Activated naive CD8-positive, alpha-beta T cell treated with anti-CD3 and anti-CD28 coated beads for 36 hours (primary cell): ENCODE data around the gene NHS. TPM values are rescaled to one million over a fixed set of nuclear protein-coding genes. Genes with fewer than 3 reads are reported as not detected.

Experiments
- DNase-seq: peaks from one replicate; pipeline ENCODE4 v3.0.0; 2021
- H3K27ac Mint-ChIP-seq: one replicate; pipeline ENCODE4 v1.8.0; 2022; ENCODE audit warnings: mild to moderate bottlenecking, moderate library complexity, mixed read lengths
- H3K27me3 Mint-ChIP-seq: one replicate; pipeline ENCODE4 v1.8.0; 2022; ENCODE audit warnings: mild to moderate bottlenecking, mixed read lengths
- H3K36me3 Mint-ChIP-seq: one replicate; pipeline ENCODE4 v1.8.0; 2021; ENCODE audit warnings: mild to moderate bottlenecking, mixed read lengths
- H3K4me1 Mint-ChIP-seq: one replicate; pipeline ENCODE4 v1.8.0; 2021; ENCODE audit warnings: mixed read lengths
- H3K4me3 Mint-ChIP-seq: one replicate; pipeline ENCODE4 v1.8.0; 2022; ENCODE audit warnings: mild to moderate bottlenecking, moderate library complexity, mixed read lengths
- H3K9me3 Mint-ChIP-seq: one replicate; pipeline ENCODE4 v1.8.0; 2022; ENCODE audit warnings: mixed read lengths
- total RNA-seq, 2 experiments: library from RNA; stranded (reverse); gene quantifications; one replicate each; pipeline ENCODE4 v1.2.3, GENCODE V29; 2021

The NHS gene
- total RNA-seq, 2 experiments from 2014 or later: 25.6 to 25.8 TPM

DNA sequence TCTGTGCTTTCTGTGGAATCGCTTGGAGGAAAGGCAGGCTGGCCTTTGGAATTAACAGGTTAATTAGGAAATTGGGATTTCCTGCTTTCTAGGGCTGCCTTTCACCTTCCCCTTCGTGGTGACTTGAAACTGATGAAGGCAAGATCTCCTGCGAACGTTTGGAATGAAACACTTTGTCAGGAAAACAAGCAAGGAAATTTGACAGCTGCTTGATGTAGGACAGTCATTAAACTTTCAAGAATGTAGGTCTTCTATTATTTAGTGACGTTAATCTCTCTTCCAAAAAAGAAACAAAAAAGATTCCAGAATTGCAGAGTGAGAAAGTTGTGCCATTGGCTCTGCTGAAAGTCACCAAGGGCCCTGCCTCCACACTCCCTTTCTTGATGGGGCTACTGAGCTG, 206.6 kb downstream of the NHS start:
- Mint-ChIP-seq H3K4me1 (peaks cover 11% of the 10 kb centered on the region), H3K27me3 (peaks cover 12% of the 10 kb centered on the region), H3K4me3 (no peak overlapping the region), H3K27ac (no peak overlapping the region), H3K9me3 (no peaks in the 10 kb centered on the region), H3K36me3 (no peaks in the 10 kb centered on the region)
- DNase-seq: no peak

GRCh38 chrX:17584248-17584681, 209.3 kb downstream of the NHS start:
- Mint-ChIP-seq H3K4me1 (peaks cover 21% of the 10 kb centered on the region), H3K4me3 (no peak overlapping the region), H3K27ac (no peak overlapping the region), H3K27me3 (peaks cover 8% of the 10 kb centered on the region), H3K36me3 (no peaks in the 10 kb centered on the region), H3K9me3 (no peaks in the 10 kb centered on the region)
- no peak for DNase-seq

- H3K9me3 Mint-ChIP-seq: peaks cover 2% of the 10 kb centered on the region
- no peak for DNase-seq
- peaks cover 2% of the 10 kb centered on the region for H3K36me3 Mint-ChIP-seq
- H3K27ac Mint-ChIP-seq: no peak overlapping the region
- H3K4me3 Mint-ChIP-seq: no peak overlapping the region
- H3K4me1 Mint-ChIP-seq: peaks cover 25% of the 10 kb centered on the region
- H3K27me3 Mint-ChIP-seq: peaks cover 6% of the 10 kb centered on the region
These were observed 210.0 kb downstream of the NHS start for GRCh38 chrX:17585006-17585405.

DNA sequence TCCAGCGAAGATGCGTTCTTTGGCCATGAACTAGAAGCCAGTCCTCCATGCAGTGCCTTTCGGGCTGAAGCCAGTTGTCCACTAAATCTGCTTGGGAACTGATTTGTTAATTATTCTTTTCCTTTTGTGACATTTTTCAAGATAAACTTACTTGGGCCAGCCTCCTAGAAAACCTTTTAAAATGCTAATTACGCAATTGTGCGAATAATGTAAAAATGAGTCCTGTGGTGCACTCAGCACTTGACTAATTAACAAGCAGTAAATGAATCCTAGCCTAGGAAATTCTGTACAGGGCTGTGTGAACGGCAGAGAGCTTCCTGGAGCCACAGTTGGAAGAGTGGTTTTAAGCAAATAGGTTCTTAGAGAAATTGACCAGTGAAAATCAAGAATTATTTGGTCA, 212.4 kb downstream of the NHS start:
- Mint-ChIP-seq H3K27me3 (no peaks in the 10 kb centered on the region), H3K4me1 (peaks cover 36% of the 10 kb centered on the region), H3K4me3 (no peak overlapping the region), H3K36me3 (peaks cover 2% of the 10 kb centered on the region), H3K27ac (no peak overlapping the region), H3K9me3 (peaks cover 2% of the 10 kb centered on the region)
- no peak for DNase-seq

DNA sequence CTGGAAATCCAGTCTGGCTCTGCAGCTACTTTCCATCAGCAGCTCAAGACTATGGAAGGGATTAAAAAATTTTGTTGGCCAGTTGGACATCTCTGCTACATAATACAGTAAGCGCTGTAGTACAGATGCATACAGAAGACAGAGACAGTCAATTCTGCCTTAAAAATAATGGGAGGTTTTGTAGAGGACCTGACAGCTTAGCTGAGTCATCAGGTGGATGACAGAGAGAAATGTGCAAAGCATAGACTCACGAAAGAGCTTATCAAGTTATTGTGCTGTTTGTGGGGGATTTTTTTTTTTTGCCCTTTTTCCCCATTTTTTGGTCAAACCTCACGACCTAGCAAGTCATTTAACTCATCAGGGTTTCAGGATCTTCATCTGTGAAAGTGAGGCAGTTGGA, 213.3 kb downstream of the NHS start:
- no peak for DNase-seq
- Mint-ChIP-seq H3K36me3 (peaks cover 2% of the 10 kb centered on the region), H3K9me3 (peaks cover 2% of the 10 kb centered on the region), H3K4me1 (peaks cover 40% of the 10 kb centered on the region), H3K27me3 (no peaks in the 10 kb centered on the region), H3K27ac (peak overlapping the region; percentile 79), H3K4me3 (no peak overlapping the region)

- Mint-ChIP-seq H3K27me3 (no peaks in the 10 kb centered on the region), H3K4me1 (peaks cover 46% of the 10 kb centered on the region), H3K9me3 (peaks cover 4% of the 10 kb centered on the region), H3K36me3 (peaks cover 6% of the 10 kb centered on the region), H3K27ac (peak overlapping the region; percentile 85), H3K4me3 (peak overlapping the region; percentile 34)
- peak; percentile 38 for DNase-seq
These were observed 216.1 kb downstream of the NHS start for GRCh38 chrX:17590892-17591740.

- Mint-ChIP-seq H3K4me3 (peak overlapping the region; percentile 34), H3K9me3 (peaks cover 4% of the 10 kb centered on the region), H3K4me1 (peaks cover 43% of the 10 kb centered on the region), H3K27ac (peak overlapping the region; percentile 79), H3K27me3 (no peaks in the 10 kb centered on the region), H3K36me3 (peaks cover 6% of the 10 kb centered on the region)
- DNase-seq: peak; percentile 28
These were observed 216.7 kb downstream of the NHS start for GRCh38 chrX:17591741-17592110.

DNA sequence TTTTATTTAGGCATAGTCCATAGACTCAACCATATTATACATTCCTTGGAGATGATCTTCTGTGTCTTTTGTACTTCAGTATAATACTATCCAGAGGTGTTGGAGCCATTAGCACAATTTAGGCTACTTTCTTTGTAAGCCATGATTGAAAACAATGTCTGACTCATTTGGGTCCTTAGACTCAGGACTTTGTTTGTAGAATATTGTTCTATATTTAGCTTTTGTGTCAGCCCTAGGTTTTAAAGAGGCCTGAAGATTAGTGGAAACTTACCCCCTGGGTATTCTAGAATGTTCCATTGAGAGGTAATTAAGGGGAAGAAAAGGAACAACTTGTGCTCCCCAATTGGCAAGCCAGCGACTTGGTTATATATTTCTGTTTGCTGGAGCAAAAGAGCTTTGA, 217.1 kb downstream of the NHS start:
- Mint-ChIP-seq H3K27me3 (no peaks in the 10 kb centered on the region), H3K36me3 (peaks cover 6% of the 10 kb centered on the region), H3K9me3 (peaks cover 4% of the 10 kb centered on the region), H3K4me1 (peaks cover 43% of the 10 kb centered on the region), H3K27ac (peak overlapping the region; percentile 79), H3K4me3 (no peak overlapping the region)
- DNase-seq: no peak

GRCh38 chrX:17594693-17595092, 219.7 kb downstream of the NHS start:
- H3K4me1 Mint-ChIP-seq: peaks cover 30% of the 10 kb centered on the region
- peaks cover 2% of the 10 kb centered on the region for H3K9me3 Mint-ChIP-seq
- no peak overlapping the region for H3K4me3 Mint-ChIP-seq
- DNase-seq: no peak
- no peak overlapping the region for H3K27ac Mint-ChIP-seq
- no peaks in the 10 kb centered on the region for H3K27me3 Mint-ChIP-seq
- peaks cover 4% of the 10 kb centered on the region for H3K36me3 Mint-ChIP-seq

DNA sequence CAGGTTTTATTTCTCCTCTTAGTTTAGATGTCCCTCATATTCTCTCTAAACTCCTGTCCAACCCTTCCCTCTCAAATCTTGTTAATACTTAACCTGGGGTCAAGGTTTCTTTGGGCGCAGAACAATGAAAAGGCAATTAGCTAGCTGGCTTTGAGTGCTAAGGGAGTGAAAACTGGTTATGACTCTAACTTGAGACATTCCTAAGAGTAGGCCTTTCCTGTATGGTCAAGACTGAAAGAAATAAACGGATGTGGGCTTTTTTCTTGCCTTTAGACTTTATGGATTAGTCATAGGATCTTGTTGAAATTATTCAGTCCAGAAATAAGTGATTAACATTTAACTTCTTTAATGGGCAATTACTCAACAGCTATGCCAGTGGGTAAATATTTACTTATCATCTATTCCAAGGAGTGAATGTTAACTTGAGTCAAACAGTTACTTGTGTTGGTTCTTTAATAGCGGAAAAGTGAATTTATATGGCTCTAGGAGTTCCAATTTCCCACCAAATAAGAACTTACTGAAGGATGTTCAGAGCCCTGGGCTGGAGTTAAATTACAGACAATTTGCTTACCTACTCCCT, 220.5 kb downstream of the NHS start:
- no peak overlapping the region for H3K4me3 Mint-ChIP-seq

GRCh38 chrX:17596061-17596460, 221.1 kb downstream of the NHS start:
- Mint-ChIP-seq H3K4me3 (no peak overlapping the region), H3K4me1 (peaks cover 22% of the 10 kb centered on the region), H3K27ac (no peak overlapping the region), H3K27me3 (peaks cover 4% of the 10 kb centered on the region), H3K9me3 (peaks cover 2% of the 10 kb centered on the region), H3K36me3 (peaks cover 4% of the 10 kb centered on the region)
- DNase-seq: no peak

More for the DNA sequence above, 220.5 kb downstream of the NHS start:
- peaks cover 2% of the 10 kb centered on the region for H3K27me3 Mint-ChIP-seq
- H3K36me3 Mint-ChIP-seq: peaks cover 4% of the 10 kb centered on the region
- peaks cover 2% of the 10 kb centered on the region for H3K9me3 Mint-ChIP-seq
- H3K4me1 Mint-ChIP-seq: peaks cover 25% of the 10 kb centered on the region
- DNase-seq: no peak
- no peak overlapping the region for H3K27ac Mint-ChIP-seq

DNA sequence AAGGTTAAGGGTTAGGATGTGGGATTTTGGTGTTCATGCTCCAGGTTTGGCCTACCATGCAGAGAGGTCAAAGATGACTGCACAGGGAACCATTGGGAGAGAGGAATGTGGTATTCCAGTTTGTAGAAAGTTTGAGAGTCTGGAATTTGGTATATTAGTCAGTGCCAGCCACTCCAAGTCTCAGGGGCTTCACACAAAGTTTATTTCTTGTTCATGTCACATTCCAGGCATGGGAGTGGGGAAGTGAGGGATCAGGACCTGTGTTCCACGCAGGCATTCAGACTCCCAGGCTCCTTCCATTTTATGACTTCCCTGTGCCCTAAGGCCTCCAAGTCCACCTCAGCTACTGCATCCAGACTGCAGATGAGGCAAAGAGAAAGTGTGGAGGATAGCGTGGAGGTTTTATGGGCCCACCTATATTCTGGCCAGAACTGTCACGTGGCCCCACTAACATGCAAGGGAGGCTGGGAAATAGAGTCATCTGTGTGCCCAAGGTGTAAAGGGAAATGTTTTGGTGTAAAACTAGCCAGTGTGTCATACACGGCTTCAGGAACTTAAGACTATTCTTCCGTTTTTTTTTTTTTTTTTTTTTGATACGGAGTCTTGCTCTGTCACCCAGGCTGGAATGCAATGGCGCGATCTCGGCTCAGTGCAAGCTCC, 221.7 kb downstream of the NHS start:
- Mint-ChIP-seq H3K27ac (no peak overlapping the region), H3K27me3 (peaks cover 4% of the 10 kb centered on the region), H3K36me3 (peaks cover 4% of the 10 kb centered on the region), H3K9me3 (peaks cover 2% of the 10 kb centered on the region), H3K4me3 (no peak overlapping the region), H3K4me1 (peaks cover 16% of the 10 kb centered on the region)
- DNase-seq: no peak

- peaks cover 10% of the 10 kb centered on the region for H3K4me1 Mint-ChIP-seq
These were observed 222.3 kb downstream of the NHS start for GRCh38 chrX:17597327-17597726.

DNA sequence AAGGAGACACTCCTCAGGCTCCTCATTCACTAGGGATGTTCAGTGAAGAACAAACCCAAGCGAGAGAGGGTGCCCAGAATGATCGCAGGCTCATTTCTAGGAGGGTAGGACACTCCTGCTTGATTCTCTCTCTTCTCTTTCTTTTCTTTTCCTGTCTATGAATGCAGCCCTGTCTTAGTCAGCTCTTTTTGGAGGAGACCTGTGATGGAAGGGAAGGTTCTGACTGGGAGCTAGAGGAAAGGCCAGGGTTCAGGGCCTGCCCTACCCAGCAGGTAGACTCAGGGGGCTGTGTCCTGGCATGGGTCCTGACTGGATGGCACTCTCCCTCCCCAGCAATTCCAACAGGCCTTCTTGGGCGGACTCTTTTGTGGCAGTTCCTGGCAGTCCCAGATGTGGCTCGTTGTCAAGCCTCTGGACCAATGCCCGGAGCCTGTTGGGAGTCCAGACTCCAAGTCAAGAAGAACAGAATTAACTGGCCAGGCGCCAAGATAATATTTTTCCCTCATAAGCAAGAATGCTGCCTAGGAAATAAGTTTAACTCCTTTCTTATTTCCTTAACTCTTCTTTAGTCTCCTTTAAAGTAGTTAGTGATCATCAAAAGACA, 222.9 kb downstream of the NHS start:
- H3K27ac Mint-ChIP-seq: no peak overlapping the region
- peaks cover 4% of the 10 kb centered on the region for H3K27me3 Mint-ChIP-seq
- DNase-seq: no peak
- peaks cover 2% of the 10 kb centered on the region for H3K9me3 Mint-ChIP-seq
- peaks cover 6% of the 10 kb centered on the region for H3K4me1 Mint-ChIP-seq
- peaks cover 4% of the 10 kb centered on the region for H3K36me3 Mint-ChIP-seq
- H3K4me3 Mint-ChIP-seq: no peak overlapping the region

More at GRCh38 chrX:17597327-17597726, 222.3 kb downstream of the NHS start:
- Mint-ChIP-seq H3K9me3 (peaks cover 2% of the 10 kb centered on the region), H3K4me3 (no peak overlapping the region), H3K36me3 (peaks cover 4% of the 10 kb centered on the region), H3K27ac (no peak overlapping the region), H3K27me3 (peaks cover 4% of the 10 kb centered on the region)
- DNase-seq: no peak
